HG03045 (cell line): Measurements from ENCODE around the gene VWA1.
A peak's percentile ranks its signal among the peaks of the same experiment; 100 is the strongest.
"Not testable (repeated sequence)": the region's sequence is repeated elsewhere in the genome, so short reads cannot be mapped to it uniquely, and the experiment has no call there.

ENCODE experiments used
- ATAC-seq: cut with Tn5 transposase; IDR thresholded peaks from one replicate; pipeline ENCODE4 v1.9.1; 2021; ENCODE audit warnings: mild to moderate bottlenecking, moderate library complexity; ENCODE audit not compliant: unreplicated experiment

Gene VWA1

GRCh38 chr1:1455366-1455884 lies 19.9 kb downstream of the VWA1 start:
- ATAC-seq, result no peak

DNA sequence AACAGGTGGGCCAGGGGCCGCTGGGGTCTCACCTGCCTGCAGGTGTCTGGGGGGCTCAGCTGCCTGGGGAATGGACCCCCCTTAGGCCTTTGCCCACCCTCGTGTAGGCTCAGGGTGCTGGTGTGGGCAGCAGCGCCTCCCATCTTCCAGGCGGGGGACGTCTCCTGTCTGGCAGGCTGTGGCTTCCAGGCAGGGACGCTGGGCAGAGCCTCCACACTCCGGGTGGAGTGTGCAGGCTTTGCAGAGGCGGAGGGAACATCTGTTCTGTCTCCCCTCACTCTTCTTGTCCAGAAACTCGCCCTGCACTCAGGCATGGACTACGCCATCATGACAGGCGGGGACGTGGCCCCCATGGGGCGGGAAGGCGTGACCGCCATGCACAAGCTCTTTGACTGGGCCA lies 20.4 kb downstream of the VWA1 start:
- not testable (repeated sequence) for ATAC-seq

DNA sequence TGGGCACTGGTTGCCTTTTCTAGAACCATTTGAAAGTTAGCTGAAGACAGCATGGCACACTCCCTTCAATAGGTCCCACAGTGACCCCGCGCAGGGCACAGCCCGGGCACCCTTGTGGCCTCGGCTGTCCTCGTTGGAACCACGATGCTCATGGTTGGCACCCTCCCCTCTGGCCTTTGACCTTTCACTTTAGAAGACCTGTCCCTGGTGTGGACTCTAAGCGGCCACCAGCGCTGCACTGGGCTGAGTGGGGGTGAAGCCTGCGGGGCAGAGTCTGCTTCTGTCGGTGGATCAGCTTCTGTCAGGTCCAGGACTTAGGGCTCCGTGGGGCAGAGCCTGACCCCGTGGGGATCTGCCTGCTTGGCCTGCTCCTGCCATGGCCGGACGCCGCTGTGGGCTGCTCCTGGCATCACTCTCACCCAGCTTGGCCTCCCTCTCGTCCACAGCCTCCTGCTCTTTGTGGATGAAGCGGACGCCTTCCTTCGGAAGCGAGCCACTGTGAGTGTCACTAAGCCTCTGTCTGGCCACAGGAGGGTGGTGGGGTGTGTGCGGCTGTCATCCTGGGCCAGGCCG lies 21.3 kb downstream of the VWA1 start:
- ATAC-seq, result not testable (repeated sequence)

- ATAC-seq, result not testable (repeated sequence)
Measured at GRCh38 chr1:1459156-1459555, 23.7 kb downstream of the VWA1 start.

DNA sequence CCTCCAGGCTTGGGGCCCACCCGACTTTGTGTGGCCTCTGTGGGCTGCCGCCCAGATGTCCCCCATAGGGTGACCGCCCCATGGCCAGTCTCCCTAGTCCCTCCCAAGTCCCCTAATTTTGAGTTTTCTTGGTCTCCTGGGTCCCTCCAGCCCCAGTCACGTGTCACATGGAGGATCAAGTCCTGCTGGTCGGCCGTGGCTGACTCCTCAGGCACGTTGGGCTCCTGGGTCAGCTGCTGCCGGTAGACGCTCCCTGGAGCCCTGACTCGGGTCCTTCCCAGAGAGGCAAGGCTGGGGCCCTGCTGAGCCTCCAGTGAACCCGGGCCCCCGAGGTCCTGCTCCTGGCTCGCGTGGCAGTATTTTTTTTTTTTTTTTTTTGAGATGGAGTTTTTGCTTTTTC lies 24.2 kb downstream of the VWA1 start:
- ATAC-seq, result not testable (repeated sequence)

- no peak for ATAC-seq
Measured at GRCh38 chr1:1460540-1461130, 25.1 kb downstream of the VWA1 start.

- no peak for ATAC-seq
Measured at GRCh38 chr1:1461721-1462317, 26.3 kb downstream of the VWA1 start.

DNA sequence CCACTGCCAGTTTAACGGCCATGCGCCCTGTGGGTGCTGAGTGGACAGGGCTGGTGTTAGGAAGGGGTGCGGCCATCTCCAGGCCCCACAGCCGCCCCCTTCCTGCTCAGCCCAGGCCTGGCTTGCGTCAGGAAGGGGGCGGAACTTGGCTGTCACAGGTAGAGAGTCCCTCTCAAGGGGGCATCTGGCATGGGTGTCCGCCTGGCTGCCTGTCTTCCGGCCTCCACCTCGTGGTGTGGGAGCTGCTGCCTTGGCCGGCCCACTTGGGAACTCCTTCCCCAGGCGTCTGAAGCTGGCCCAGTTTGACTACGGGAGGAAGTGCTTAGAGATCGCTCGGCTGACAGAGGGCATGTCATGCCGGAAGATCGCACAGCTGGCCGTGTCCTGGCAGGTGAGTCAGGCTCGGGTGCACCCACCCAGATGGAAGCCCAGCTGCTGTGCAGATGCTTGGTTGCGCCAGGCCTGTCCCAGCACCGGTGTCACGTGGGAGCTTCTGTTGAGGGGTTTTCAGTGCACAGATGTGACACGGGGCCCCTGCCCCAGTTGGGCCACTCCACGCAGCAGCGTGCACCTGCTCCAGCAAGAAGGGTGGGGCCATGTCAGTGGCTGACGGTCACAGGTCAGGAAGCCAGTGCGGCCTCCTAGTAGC lies 27.0 kb downstream of the VWA1 start:
- no peak for ATAC-seq

DNA sequence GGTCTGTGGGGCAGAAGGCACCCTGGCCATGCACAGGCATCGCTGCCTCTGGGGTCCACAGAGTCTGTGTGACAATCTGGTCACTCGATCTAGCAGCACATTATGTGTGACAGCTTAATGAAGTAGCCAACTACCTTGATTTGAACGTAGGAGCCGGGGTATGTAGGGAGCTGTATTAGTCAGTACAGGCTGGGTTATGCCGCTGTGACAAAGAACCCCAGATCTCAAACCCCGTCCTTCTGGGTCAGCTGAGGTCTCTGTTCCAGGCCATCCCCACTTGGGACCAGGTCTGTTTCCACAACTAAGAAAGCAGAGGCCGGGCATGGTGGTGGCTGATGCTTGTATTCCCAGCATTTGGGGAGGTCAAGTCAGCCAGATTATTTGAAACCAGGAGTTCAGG lies 27.8 kb downstream of the VWA1 start:
- ATAC-seq, result no peak

DNA sequence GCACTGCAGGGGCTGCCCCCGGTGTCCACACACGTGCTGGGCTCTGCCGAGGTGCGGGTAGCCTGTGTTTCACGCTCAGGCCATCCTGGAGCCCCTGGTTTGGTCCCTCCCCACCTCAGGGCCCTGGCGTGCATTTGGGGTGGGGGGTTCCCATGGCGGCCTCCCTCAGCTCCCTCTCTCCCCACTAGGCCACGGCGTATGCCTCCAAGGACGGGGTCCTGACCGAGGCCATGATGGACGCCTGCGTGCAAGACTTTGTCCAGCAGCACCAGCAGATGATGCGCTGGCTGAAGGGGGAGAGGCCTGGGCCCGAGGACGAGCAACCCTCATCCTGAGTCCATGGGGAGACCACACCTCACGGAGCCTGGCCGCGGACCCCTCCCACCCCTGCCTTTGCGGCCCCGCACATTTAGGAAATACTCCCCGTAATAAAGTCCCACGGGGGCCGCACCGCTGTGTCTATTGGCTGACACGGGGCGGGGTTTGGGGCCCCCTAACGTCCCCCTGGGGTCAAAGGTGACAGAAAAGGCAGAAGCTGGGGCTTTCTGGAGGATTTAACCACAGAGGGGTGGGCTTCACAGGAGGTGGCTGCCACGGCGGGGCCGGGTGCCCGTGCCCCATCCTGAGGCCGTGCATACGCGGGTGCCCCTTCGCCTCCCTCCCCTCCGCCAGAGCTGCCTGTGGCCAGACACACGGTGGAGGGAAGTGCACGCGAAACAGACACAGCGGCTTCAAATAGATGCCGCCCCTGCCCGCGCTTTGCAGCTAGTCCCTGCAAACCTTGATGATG lies 32.9 kb downstream of the VWA1 start:
- ATAC-seq, result not testable (repeated sequence)

GRCh38 chr1:1470626-1471388 lies 35.3 kb downstream of the VWA1 start:
- ATAC-seq, result no peak

DNA sequence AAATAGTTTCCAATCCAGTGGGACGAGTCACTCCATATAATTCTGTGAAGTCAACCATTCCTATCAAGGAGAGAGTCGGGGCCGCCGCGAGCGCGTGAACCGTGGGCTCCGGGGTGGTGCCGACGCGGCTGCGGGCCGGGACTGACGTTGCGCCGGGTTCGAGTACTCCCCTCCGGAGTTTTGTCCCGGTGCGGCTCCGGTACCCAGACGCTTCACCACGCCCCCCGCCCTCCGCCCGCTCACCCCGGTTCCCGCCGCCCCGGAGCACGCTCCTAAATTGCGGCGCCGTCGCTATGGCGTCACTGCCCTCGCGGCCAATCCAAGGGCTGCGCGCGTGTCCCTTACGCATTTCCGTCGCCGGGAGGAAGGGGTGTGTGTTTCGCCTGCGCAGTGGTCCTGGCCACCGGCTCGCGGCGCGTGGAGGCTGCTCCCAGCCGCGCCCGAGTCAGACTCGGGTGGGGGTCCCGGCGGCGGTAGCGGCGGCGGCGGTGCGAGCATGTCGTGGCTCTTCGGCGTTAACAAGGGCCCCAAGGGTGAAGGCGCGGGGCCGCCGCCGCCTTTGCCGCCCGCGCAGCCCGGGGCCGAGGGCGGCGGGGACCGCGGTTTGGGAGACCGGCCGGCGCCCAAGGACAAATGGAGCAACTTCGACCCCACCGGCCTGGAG lies 36.0 kb downstream of the VWA1 start, which contains the start of gene ATAD3B:
Gene ATAD3B, plus strand, starts transcription at position 377 of the 664 bp plus-strand sequence. Its CDS starts 120 bp downstream, at position 497.
- peak; percentile 86 for ATAC-seq

DNA sequence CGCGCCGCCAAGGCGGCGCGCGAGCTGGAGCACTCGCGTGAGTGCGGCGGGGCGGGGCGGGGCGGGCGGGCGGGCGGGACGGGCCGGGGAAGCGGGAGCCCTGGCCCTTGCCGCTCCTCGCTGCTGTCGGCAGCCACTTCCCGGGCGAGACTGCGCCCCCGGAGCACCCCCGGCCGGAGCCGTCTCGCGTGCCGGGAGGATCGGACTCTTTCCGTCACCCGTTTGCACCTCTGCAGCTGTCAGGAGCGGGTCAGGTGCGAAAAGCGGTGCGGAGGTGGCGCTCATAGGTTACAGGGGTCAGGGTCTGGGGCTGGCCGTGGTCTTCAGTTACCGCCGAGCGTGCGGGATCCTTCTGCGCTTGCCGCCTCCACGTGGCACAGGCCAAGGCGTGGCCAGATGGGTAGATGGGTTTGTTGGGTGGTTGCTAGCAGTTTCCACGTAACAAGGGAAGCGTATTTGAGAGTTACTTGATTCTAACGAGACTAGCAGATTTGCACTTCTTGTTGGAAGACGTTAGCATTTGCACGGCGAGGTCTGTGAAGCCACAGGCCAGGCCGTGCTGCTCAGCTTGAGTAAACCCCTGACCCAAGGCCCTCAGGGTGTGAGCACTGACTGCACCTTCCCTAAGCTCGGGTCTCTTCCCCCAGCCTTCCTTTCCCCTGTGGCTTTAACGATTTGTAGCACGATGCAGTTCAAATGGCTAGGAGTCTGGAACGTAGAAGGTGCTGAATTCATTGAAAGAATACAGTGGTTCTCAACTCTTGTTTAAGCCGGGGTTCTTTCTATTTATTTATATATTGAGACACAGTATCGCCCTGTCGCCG lies 36.8 kb downstream of the VWA1 start:
- ATAC-seq, result not testable (repeated sequence)

- not testable (repeated sequence) for ATAC-seq
Measured at GRCh38 chr1:1476011-1476410, 40.5 kb downstream of the VWA1 start.

DNA sequence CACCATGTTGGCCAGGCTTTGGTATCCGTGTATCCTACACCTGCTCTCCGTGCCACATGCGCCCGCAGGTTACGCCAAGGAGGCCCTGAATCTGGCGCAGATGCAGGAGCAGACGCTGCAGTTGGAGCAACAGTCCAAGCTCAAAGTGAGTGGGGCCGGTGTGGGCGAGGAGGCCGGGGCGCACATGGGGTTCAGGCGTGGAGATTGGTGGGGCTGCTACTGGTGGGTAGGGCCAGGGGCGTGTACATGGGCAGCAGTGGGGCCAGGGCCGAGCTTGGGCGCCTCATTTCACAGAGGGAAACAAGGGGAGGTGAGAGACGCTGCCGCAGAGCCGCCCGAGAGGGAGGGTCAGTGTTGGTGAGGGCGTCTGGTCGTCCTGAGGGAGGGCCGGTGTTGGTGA lies 41.7 kb downstream of the VWA1 start:
- no peak for ATAC-seq

GRCh38 chr1:1479547-1480487 lies 44.3 kb downstream of the VWA1 start:
- ATAC-seq, result no peak

DNA sequence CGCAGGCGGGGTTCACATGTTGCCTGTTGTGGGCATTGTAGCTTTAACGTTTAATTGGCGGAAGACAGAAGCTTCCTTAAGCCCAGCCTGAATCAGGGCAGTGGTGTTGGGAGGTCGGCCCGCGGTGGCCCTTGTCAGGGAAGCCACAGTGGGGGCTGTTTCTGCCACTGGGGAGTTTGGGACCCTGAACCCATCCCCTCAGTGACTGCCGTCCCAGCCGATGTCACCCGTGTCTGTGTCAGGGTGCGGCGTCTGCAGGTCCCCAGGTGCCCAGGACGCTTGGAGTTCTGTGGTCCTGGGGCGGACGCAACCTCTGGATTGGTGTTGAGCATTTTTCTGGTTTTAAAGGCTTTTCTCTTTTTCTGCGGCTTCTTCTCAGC lies 45.0 kb downstream of the VWA1 start:
- ATAC-seq, result not testable (repeated sequence)

DNA sequence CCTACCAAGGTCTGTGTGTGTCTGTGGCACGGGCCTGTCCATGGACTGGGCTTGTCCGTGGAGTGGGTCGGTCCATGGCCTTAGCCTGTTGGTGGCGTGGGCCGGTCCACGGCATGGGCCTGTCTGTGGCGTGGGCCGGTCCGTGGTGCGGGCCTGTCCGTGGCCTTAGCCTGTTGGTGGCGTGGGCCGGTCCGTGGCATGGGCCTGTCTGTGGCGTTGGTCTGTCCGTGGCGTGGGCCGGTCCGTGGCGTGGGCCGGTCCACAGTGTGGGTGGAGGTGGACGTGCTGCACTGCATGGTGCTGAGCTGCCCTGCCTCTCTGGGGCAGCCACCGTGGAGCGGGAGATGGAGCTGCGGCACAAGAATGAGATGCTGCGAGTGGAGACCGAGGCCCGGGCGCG lies 46.3 kb downstream of the VWA1 start:
- ATAC-seq, result not testable (repeated sequence)
